ENCODE results near the gene SAMMSON. TPM values are rescaled to one million over a fixed set of nuclear protein-coding genes. Genes with fewer than 3 reads are reported as not detected.

SAMMSON gene
- polyA plus RNA-seq, 3 donors from 2014 or later = not detected

GRCh38 chr3:70076396-70076795 lies 76.9 kb downstream of the SAMMSON start:
- H3K9me3 Mint-ChIP-seq = peaks cover 0 to 8% (median 2%) of the 10 kb centered on the region in 6 donors
- H3K4me1 Mint-ChIP-seq = no peaks in the 10 kb centered on the region
- H3K27ac Mint-ChIP-seq = no peak overlapping the region
- H3K36me3 Mint-ChIP-seq = no peaks in the 10 kb centered on the region
- no peak overlapping the region for H3K4me3 Mint-ChIP-seq
- DNase-seq = no peak
- H3K27me3 Mint-ChIP-seq (ENCODE audit: low read depth in 3 of 3) = peaks cover 0 to 7% (median 0%) of the 10 kb centered on the region in 3 donors

- H3K4me1 Mint-ChIP-seq = no peaks in the 10 kb centered on the region
- no peak for DNase-seq
- no peak overlapping the region for H3K4me3 Mint-ChIP-seq
- no peak overlapping the region for H3K27ac Mint-ChIP-seq
- H3K27me3 Mint-ChIP-seq (ENCODE audit: low read depth in 3 of 3) = peaks cover 0 to 1% (median 0%) of the 10 kb centered on the region in 3 donors
- no peaks in the 10 kb centered on the region for H3K36me3 Mint-ChIP-seq
- H3K9me3 Mint-ChIP-seq = peaks cover 0 to 11% (median 3%) of the 10 kb centered on the region in 6 donors
Observed at GRCh38 chr3:70078778-70079177, 79.2 kb downstream of the SAMMSON start.

- no peak overlapping the region for H3K27ac Mint-ChIP-seq
- H3K4me3 Mint-ChIP-seq = no peak overlapping the region
- H3K4me1 Mint-ChIP-seq = no peaks in the 10 kb centered on the region
- no peaks in the 10 kb centered on the region for H3K36me3 Mint-ChIP-seq
- peaks cover 0 to 7% (median under 1%) of the 10 kb centered on the region in 6 donors for H3K9me3 Mint-ChIP-seq
- DNase-seq = no peak
- peaks cover 0 to 1% (median 0%) of the 10 kb centered on the region in 3 donors for H3K27me3 Mint-ChIP-seq (ENCODE audit: low read depth in 3 of 3)
Observed at GRCh38 chr3:70085613-70086012, 86.1 kb downstream of the SAMMSON start.

GRCh38 chr3:70086336-70086735 lies 86.8 kb downstream of the SAMMSON start:
- H3K4me3 Mint-ChIP-seq = no peak overlapping the region
- no peaks in the 10 kb centered on the region for H3K36me3 Mint-ChIP-seq
- H3K27ac Mint-ChIP-seq = no peak overlapping the region
- H3K4me1 Mint-ChIP-seq = no peaks in the 10 kb centered on the region
- peaks cover 0 to 7% (median under 1%) of the 10 kb centered on the region in 6 donors for H3K9me3 Mint-ChIP-seq
- H3K27me3 Mint-ChIP-seq (ENCODE audit: low read depth in 3 of 3) = peaks cover 0 to 1% (median 0%) of the 10 kb centered on the region in 3 donors
- no peak for DNase-seq

- Mint-ChIP-seq H3K4me3 (no peak overlapping the region), H3K9me3 (peaks cover 0 to 5% (median under 1%) of the 10 kb centered on the region in 6 donors), H3K36me3 (no peaks in the 10 kb centered on the region), H3K27ac (no peak overlapping the region), H3K27me3 (ENCODE audit: low read depth in 3 of 3) (peaks cover 0 to 5% (median 0%) of the 10 kb centered on the region in 3 donors), H3K4me1 (no peaks in the 10 kb centered on the region)
- no peak for DNase-seq
Observed at GRCh38 chr3:70090322-70090913, 90.9 kb downstream of the SAMMSON start.

GRCh38 chr3:70094197-70094596 lies 94.7 kb downstream of the SAMMSON start:
- H3K4me3 Mint-ChIP-seq = no peak overlapping the region
- peaks cover 0 to 6% (median 0%) of the 10 kb centered on the region in 3 donors for H3K27me3 Mint-ChIP-seq (ENCODE audit: low read depth in 3 of 3)
- no peaks in the 10 kb centered on the region for H3K36me3 Mint-ChIP-seq
- H3K4me1 Mint-ChIP-seq = no peaks in the 10 kb centered on the region
- H3K27ac Mint-ChIP-seq = no peak overlapping the region
- no peak for DNase-seq
- H3K9me3 Mint-ChIP-seq = peaks cover 0 to 8% (median under 1%) of the 10 kb centered on the region in 6 donors

- no peak for DNase-seq
- Mint-ChIP-seq H3K9me3 (peaks cover 0 to 8% (median under 1%) of the 10 kb centered on the region in 6 donors), H3K27me3 (ENCODE audit: low read depth in 3 of 3) (peaks cover 0 to 6% (median 0%) of the 10 kb centered on the region in 3 donors), H3K4me3 (no peak overlapping the region), H3K36me3 (no peaks in the 10 kb centered on the region), H3K27ac (no peak overlapping the region), H3K4me1 (no peaks in the 10 kb centered on the region)
Observed at GRCh38 chr3:70095260-70095659, 95.7 kb downstream of the SAMMSON start.

- Mint-ChIP-seq H3K27ac (no peak overlapping the region), H3K9me3 (peaks cover 0 to 8% (median 3%) of the 10 kb centered on the region in 6 donors), H3K36me3 (no peaks in the 10 kb centered on the region), H3K4me1 (no peaks in the 10 kb centered on the region), H3K4me3 (no peak overlapping the region), H3K27me3 (ENCODE audit: low read depth in 3 of 3) (peaks cover 0 to 6% (median 0%) of the 10 kb centered on the region in 3 donors)
- DNase-seq = no peak
Observed at GRCh38 chr3:70096376-70097066, 97.0 kb downstream of the SAMMSON start.

- Mint-ChIP-seq H3K4me1 (no peaks in the 10 kb centered on the region), H3K36me3 (no peaks in the 10 kb centered on the region), H3K9me3 (peaks cover 0 to 8% (median 3%) of the 10 kb centered on the region in 6 donors), H3K4me3 (no peak overlapping the region), H3K27ac (no peak overlapping the region), H3K27me3 (ENCODE audit: low read depth in 3 of 3) (peaks cover 0 to 6% (median 0%) of the 10 kb centered on the region in 3 donors)
- no peak for DNase-seq
Observed at GRCh38 chr3:70097084-70097483, 97.6 kb downstream of the SAMMSON start.

GRCh38 chr3:70108072-70108471 lies 108.5 kb downstream of the SAMMSON start:
- Mint-ChIP-seq H3K9me3 (peaks cover 0 to 6% (median 0%) of the 10 kb centered on the region in 6 donors), H3K27ac (no peak overlapping the region), H3K36me3 (no peaks in the 10 kb centered on the region), H3K4me1 (no peaks in the 10 kb centered on the region), H3K4me3 (no peak overlapping the region), H3K27me3 (ENCODE audit: low read depth in 3 of 3) (peaks cover 2 to 3% (median 3%) of the 10 kb centered on the region in 3 donors)
- DNase-seq = no peak

GRCh38 chr3:70108546-70108945 lies 109.0 kb downstream of the SAMMSON start:
- no peak overlapping the region for H3K27ac Mint-ChIP-seq
- peaks cover 2 to 3% (median 3%) of the 10 kb centered on the region in 3 donors for H3K27me3 Mint-ChIP-seq (ENCODE audit: low read depth in 3 of 3)
- no peaks in the 10 kb centered on the region for H3K4me1 Mint-ChIP-seq
- peaks cover 0 to 6% (median 0%) of the 10 kb centered on the region in 6 donors for H3K9me3 Mint-ChIP-seq
- no peaks in the 10 kb centered on the region for H3K36me3 Mint-ChIP-seq
- no peak for DNase-seq
- no peak overlapping the region for H3K4me3 Mint-ChIP-seq

- Mint-ChIP-seq H3K27ac (no peak overlapping the region), H3K4me3 (no peak overlapping the region), H3K4me1 (no peaks in the 10 kb centered on the region)
Observed at GRCh38 chr3:70110066-70110465, 110.5 kb downstream of the SAMMSON start.

GRCh38 chr3:70111411-70111810 lies 111.9 kb downstream of the SAMMSON start:
- H3K4me3 Mint-ChIP-seq = no peak overlapping the region

More at GRCh38 chr3:70110066-70110465, 110.5 kb downstream of the SAMMSON start:
- Mint-ChIP-seq H3K36me3 (no peaks in the 10 kb centered on the region), H3K9me3 (peaks cover 0 to 6% (median 0%) of the 10 kb centered on the region in 6 donors), H3K27me3 (ENCODE audit: low read depth in 3 of 3) (peaks cover 2 to 3% (median 3%) of the 10 kb centered on the region in 3 donors)
- no peak for DNase-seq

GRCh38 chr3:70112751-70113150 lies 113.2 kb downstream of the SAMMSON start:
- Mint-ChIP-seq H3K27ac (no peak overlapping the region), H3K4me1 (no peaks in the 10 kb centered on the region), H3K27me3 (ENCODE audit: low read depth in 3 of 3) (peaks cover 2 to 3% (median 3%) of the 10 kb centered on the region in 3 donors)

More at GRCh38 chr3:70111411-70111810, 111.9 kb downstream of the SAMMSON start:
- Mint-ChIP-seq H3K27me3 (ENCODE audit: low read depth in 3 of 3) (peaks cover 2 to 3% (median 3%) of the 10 kb centered on the region in 3 donors), H3K27ac (no peak overlapping the region), H3K36me3 (no peaks in the 10 kb centered on the region), H3K4me1 (no peaks in the 10 kb centered on the region), H3K9me3 (peaks cover 0 to 6% (median 0%) of the 10 kb centered on the region in 6 donors)
- DNase-seq = no peak

More at GRCh38 chr3:70112751-70113150, 113.2 kb downstream of the SAMMSON start:
- Mint-ChIP-seq H3K9me3 (peaks cover 0 to 4% (median 0%) of the 10 kb centered on the region in 6 donors), H3K36me3 (no peaks in the 10 kb centered on the region), H3K4me3 (no peak overlapping the region)
- DNase-seq = no peak
